HEK293 (cell line): ENCODE data around the gene MYLK3.

Source experiments
- CTCF ChIA-PET: fragments of 350-600 bp; formaldehyde crosslinking; extraction: SDS; loops from one replicate; lab custom pipeline; 2021; ENCODE audit warnings: antibody characterized with exemption; lab: Yijun Ruan, JAX
- POLR2A ChIA-PET: fragments of 300-600 bp; formaldehyde crosslinking; extraction: SDS; loops from one replicate; lab custom pipeline; 2020; ENCODE audit warnings: antibody characterized with exemption, inconsistent platforms; lab: Yijun Ruan, JAX
- H3K27ac ChIP-seq: fragments of 200-500 bp; sonication (Bioruptor generic); 2 replicates; pipeline ENCODE4 v1.5.1; 2014; ENCODE audit warnings: low read depth, low read length, control low read depth, inconsistent platforms; ENCODE audit errors: extremely low read depth
- H3K36me3 ChIP-seq, 2 experiments: fragments of 200-500 bp in 1 of 2; sonication (Bioruptor generic) in 1 of 2; 1 replicate in 1 of 2; 2 replicates in 1 of 2; pipeline ENCODE4 v1.5.1; 2014 to 2017; ENCODE audit warnings: inconsistent platforms in 2 of 2, low read length in 2 of 2; ENCODE audit not compliant: control insufficient read depth in 2 of 2, insufficient read depth in 1 of 2
- H3K4me1 ChIP-seq: fragments of 200-500 bp; sonication (Bioruptor generic); 2 replicates; pipeline ENCODE4 v1.5.1; 2014; ENCODE audit warnings: mild to moderate bottlenecking, low read length, inconsistent platforms; ENCODE audit not compliant: control insufficient read depth, insufficient read depth
- H3K4me3 ChIP-seq: 2 replicates; pipeline ENCODE4 v1.5.1; 2011; ENCODE audit warnings: low read depth, mild to moderate bottlenecking, control low read depth, low read length, moderate library complexity
- H3K9me3 ChIP-seq: fragments of 200-500 bp; sonication (Bioruptor generic); 2 replicates; pipeline ENCODE4 v1.5.1; 2014; ENCODE audit warnings: low read depth, low read length, inconsistent platforms; ENCODE audit not compliant: control insufficient read depth, insufficient read depth
- AEBP2 ChIP-seq: fragments of 450-650 bp; formaldehyde crosslinking; IDR thresholded peaks from 2 replicates; pipeline ENCODE4 v1.5.1; 2016; ENCODE audit warnings: missing biosample characterization, missing genetic modification characterization, borderline replicate concordance
- EGR2 ChIP-seq: fragments of 450-650 bp; formaldehyde crosslinking; IDR thresholded peaks from 2 replicates; pipeline ENCODE4 v1.5.1; 2016; ENCODE audit warnings: low read depth, missing biosample characterization, missing genetic modification characterization
- PBX3 ChIP-seq: sonication (generic); formaldehyde crosslinking; IDR thresholded peaks from 2 replicates; pipeline ENCODE4 v1.8.1; 2022; ENCODE audit warnings: mild to moderate bottlenecking, moderate library complexity, missing genetic modification reagents
- RBAK ChIP-seq: fragments of 450-650 bp; formaldehyde crosslinking; IDR thresholded peaks from 2 replicates; pipeline ENCODE4 v1.5.1; 2016; ENCODE audit warnings: missing biosample characterization, missing genetic modification characterization
- ZBTB17 ChIP-seq: fragments of 450-650 bp; formaldehyde crosslinking; IDR thresholded peaks from 2 replicates; pipeline ENCODE4 v1.5.1; 2016; ENCODE audit warnings: missing biosample characterization, missing genetic modification characterization
- ZBTB7A ChIP-seq: fragments of 450-650 bp; formaldehyde crosslinking; IDR thresholded peaks from 2 replicates; pipeline ENCODE4 v1.5.1; 2016; ENCODE audit warnings: low read depth, missing biosample characterization, missing genetic modification characterization
- ZFP41 ChIP-seq: fragments of 450-650 bp; formaldehyde crosslinking; IDR thresholded peaks from 2 replicates; pipeline ENCODE4 v1.5.1; 2016; ENCODE audit warnings: missing biosample characterization, missing genetic modification characterization, borderline replicate concordance
- ZNF10 ChIP-seq: fragments of 450-650 bp; formaldehyde crosslinking; IDR thresholded peaks from 2 replicates; pipeline ENCODE4 v1.5.1; 2017; ENCODE audit warnings: missing biosample characterization, missing genetic modification characterization
- ZNF138 ChIP-seq: fragments of 450-650 bp; formaldehyde crosslinking; IDR thresholded peaks from 2 replicates; pipeline ENCODE4 v1.5.1; 2016; ENCODE audit warnings: missing biosample characterization, missing genetic modification characterization, borderline replicate concordance
- ZNF146 ChIP-seq: fragments of 450-650 bp; formaldehyde crosslinking; IDR thresholded peaks from 2 replicates; pipeline ENCODE4 v1.5.1; 2016; ENCODE audit warnings: missing biosample characterization, missing genetic modification characterization
- ZNF19 ChIP-seq: fragments of 450-650 bp; formaldehyde crosslinking; IDR thresholded peaks from 2 replicates; pipeline ENCODE4; 2016; ENCODE audit warnings: missing biosample characterization, missing genetic modification characterization, low read depth
- ZNF391 ChIP-seq: fragments of 450-650 bp; formaldehyde crosslinking; IDR thresholded peaks from 2 replicates; pipeline ENCODE4 v1.5.1; 2016; ENCODE audit warnings: low read depth, missing biosample characterization, missing genetic modification characterization, borderline replicate concordance
- ZNF473 ChIP-seq: fragments of 450-650 bp; formaldehyde crosslinking; IDR thresholded peaks from 2 replicates; pipeline ENCODE4 v1.5.1; 2017; ENCODE audit warnings: missing biosample characterization, missing genetic modification characterization
- ZNF514 ChIP-seq: fragments of 450-650 bp; formaldehyde crosslinking; IDR thresholded peaks from 2 replicates; pipeline ENCODE4 v1.5.1; 2016; ENCODE audit warnings: missing biosample characterization, missing genetic modification characterization
- ZNF521 ChIP-seq: fragments of 450-650 bp; formaldehyde crosslinking; IDR thresholded peaks from 2 replicates; pipeline ENCODE4 v1.5.1; 2017; ENCODE audit warnings: missing biosample characterization, mild to moderate bottlenecking, missing genetic modification characterization
- ZNF585B ChIP-seq: fragments of 450-650 bp; formaldehyde crosslinking; IDR thresholded peaks from 2 replicates; pipeline ENCODE4 v1.5.1; 2016; ENCODE audit warnings: missing biosample characterization, missing genetic modification characterization
- ZNF600 ChIP-seq: fragments of 450-650 bp; formaldehyde crosslinking; IDR thresholded peaks from 2 replicates; pipeline ENCODE4 v1.5.1; 2016; ENCODE audit warnings: missing biosample characterization, missing genetic modification characterization
- ZNF621 ChIP-seq: fragments of 450-650 bp; formaldehyde crosslinking; IDR thresholded peaks from 2 replicates; pipeline ENCODE4 v1.5.1; 2017; ENCODE audit warnings: missing biosample characterization, missing genetic modification characterization
- ZNF645 ChIP-seq: fragments of 450-650 bp; formaldehyde crosslinking; IDR thresholded peaks from 2 replicates; pipeline ENCODE4; 2016; ENCODE audit warnings: missing biosample characterization, missing genetic modification characterization
- ZNF692 ChIP-seq: fragments of 450-650 bp; formaldehyde crosslinking; IDR thresholded peaks from 2 replicates; pipeline ENCODE4 v1.5.1; 2016; ENCODE audit warnings: missing biosample characterization, missing genetic modification characterization
- ZNF707 ChIP-seq: fragments of 450-650 bp; formaldehyde crosslinking; IDR thresholded peaks from 2 replicates; pipeline ENCODE4 v1.5.1; 2016; ENCODE audit warnings: missing biosample characterization, missing genetic modification characterization
- ZNF785 ChIP-seq: fragments of 450-650 bp; formaldehyde crosslinking; IDR thresholded peaks from 2 replicates; pipeline ENCODE4 v1.5.1; 2016; ENCODE audit warnings: missing biosample characterization, missing genetic modification characterization
- TF ChIP-seq, protein P1 (sequence below): fragments of 450-650 bp; IDR thresholded peaks from 2 replicates; pipeline ENCODE4 v1.5.1; 2018; ENCODE audit warnings: missing biosample characterization, mild to moderate bottlenecking, missing genetic modification characterization

MYLK3 gene

GRCh38 chr16:46730126-46730525, 18.0 kb downstream of the MYLK3 start (continued):
- TF ChIP-seq ZNF600 (tag by site-specific recombination) (no peak), ZNF785 (tag by site-specific recombination) (no peak), ZNF146 (tag by site-specific recombination) (no peak)
- TF ChIP-seq, protein P1, sequence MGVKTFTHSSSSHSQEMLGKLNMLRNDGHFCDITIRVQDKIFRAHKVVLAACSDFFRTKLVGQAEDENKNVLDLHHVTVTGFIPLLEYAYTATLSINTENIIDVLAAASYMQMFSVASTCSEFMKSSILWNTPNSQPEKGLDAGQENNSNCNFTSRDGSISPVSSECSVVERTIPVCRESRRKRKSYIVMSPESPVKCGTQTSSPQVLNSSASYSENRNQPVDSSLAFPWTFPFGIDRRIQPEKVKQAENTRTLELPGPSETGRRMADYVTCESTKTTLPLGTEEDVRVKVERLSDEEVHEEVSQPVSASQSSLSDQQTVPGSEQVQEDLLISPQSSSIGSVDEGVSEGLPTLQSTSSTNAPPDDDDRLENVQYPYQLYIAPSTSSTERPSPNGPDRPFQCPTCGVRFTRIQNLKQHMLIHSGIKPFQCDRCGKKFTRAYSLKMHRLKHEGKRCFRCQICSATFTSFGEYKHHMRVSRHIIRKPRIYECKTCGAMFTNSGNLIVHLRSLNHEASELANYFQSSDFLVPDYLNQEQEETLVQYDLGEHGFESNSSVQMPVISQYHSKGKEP (tag by site-specific recombination) = no peak

GRCh38 chr16:46729326-46729995, 18.7 kb downstream of the MYLK3 start:
- no peak overlapping the region for H3K27ac ChIP-seq
- no peaks in the 10 kb centered on the region for H3K4me1 ChIP-seq
- no peaks in the 10 kb centered on the region for H3K36me3 ChIP-seq
- POLR2A ChIA-PET = interaction anchor here (0.6 kb wide), 1 partner anchor 12 kb away, joined by 3 read pairs; no protein-coding TSS in a partner anchor
- CTCF ChIA-PET = no interaction called here
- H3K4me3 ChIP-seq = no peak overlapping the region
- TF ChIP-seq ZNF391 (tag by site-specific recombination) = no peak
- TF ChIP-seq, all 188 proteins: peak for 0
- no peaks in the 10 kb centered on the region for H3K9me3 ChIP-seq

DNA sequence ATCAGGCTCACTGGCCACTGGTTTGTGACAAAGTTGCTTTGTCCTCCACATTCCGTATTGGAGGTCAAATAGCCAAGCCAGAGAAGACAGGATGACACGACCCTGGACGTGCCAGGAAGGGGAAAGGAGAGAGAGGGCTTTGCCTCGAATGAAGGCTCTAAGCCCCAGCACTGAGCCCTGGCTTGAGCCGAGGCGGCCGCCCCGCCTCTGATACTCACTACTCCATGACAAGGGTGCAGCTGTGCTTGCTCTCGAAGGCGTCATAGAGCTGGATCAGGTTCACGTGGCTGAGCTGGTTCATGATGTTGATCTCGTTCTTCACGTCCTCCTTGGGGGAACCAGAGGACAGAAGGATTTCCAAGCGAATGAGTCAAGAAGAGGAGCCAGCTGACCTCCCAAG, 19.3 kb downstream of the MYLK3 start:
- POLR2A ChIA-PET = no interaction called here
- no peaks in the 10 kb centered on the region for H3K36me3 ChIP-seq
- no peaks in the 10 kb centered on the region for H3K9me3 ChIP-seq
- TF ChIP-seq ZNF19 (tag by site-specific recombination) (no peak), RBAK (no peak), ZNF707 (no peak), ZNF621 (tag by site-specific recombination) (no peak), AEBP2 (tag by site-specific recombination) (no peak), ZBTB17 (tag by site-specific recombination) (no peak), ZBTB7A (no peak), ZNF514 (tag by site-specific recombination) (no peak), ZNF692 (tag by site-specific recombination) (no peak), ZNF138 (tag by site-specific recombination) (no peak)
- TF ChIP-seq, all 188 proteins: peak for 0
- H3K4me1 ChIP-seq = no peaks in the 10 kb centered on the region
- H3K4me3 ChIP-seq = no peak overlapping the region
- CTCF ChIA-PET = no interaction called here
- H3K27ac ChIP-seq = no peak overlapping the region

GRCh38 chr16:46727630-46728029, 20.5 kb downstream of the MYLK3 start:
- CTCF ChIA-PET = no interaction called here
- Histone ChIP-seq H3K4me1 (no peaks in the 10 kb centered on the region), H3K9me3 (no peaks in the 10 kb centered on the region), H3K36me3 (no peaks in the 10 kb centered on the region), H3K27ac (no peak overlapping the region), H3K4me3 (no peak overlapping the region)
- POLR2A ChIA-PET = no interaction called here
- TF ChIP-seq PBX3 = no peak
- no peak for TF ChIP-seq ZBTB7A
- no peak for TF ChIP-seq ZNF521
- TF ChIP-seq ZNF473 = no peak
- no peak for TF ChIP-seq ZNF10 (tag by site-specific recombination)
- TF ChIP-seq EGR2 (tag by site-specific recombination) = no peak
- TF ChIP-seq ZFP41 (tag by site-specific recombination) = no peak
- no peak for TF ChIP-seq ZNF585B (tag by site-specific recombination)
- no peak for TF ChIP-seq ZNF146 (tag by site-specific recombination)
- TF ChIP-seq ZNF645 (tag by site-specific recombination) = no peak
